K562 (cell line): ENCODE data around the gene MGAT4C.

ENCODE experiments used
- ETS2 ChIP-seq: IDR thresholded peaks from 2 replicates; pipeline ENCODE4 v1.6.1; 2016; ENCODE audit warnings: borderline replicate concordance, missing genetic modification characterization, mild to moderate bottlenecking, moderate library complexity, missing compliant biosample characterization; ENCODE audit not compliant: poor library complexity, severe bottlenecking
- MIER1 ChIP-seq: fragments of 450-650 bp; IDR thresholded peaks from 2 replicates; pipeline ENCODE4 v1.6.1; 2016; ENCODE audit warnings: antibody characterized with exemption, mild to moderate bottlenecking, low read depth
- NRF1 ChIP-seq, 2 experiments: fragments of 450-650 bp; IDR thresholded peaks in 1 of 2; conservative IDR thresholded peaks in 1 of 2; 2 replicates each; pipeline ENCODE4 v1.6.1; 2014; ENCODE audit warnings: mild to moderate bottlenecking in 2 of 2
- RBBP5 ChIP-seq: fragments of 200-600 bp; sonication (generic); IDR thresholded peaks from 2 replicates; pipeline ENCODE4 v1.6.1; 2012; ENCODE audit warnings: borderline replicate concordance, mild to moderate bottlenecking, low read length, control low read depth, inconsistent platforms; ENCODE audit not compliant: insufficient read depth, poor library complexity, severe bottlenecking

DNA sequence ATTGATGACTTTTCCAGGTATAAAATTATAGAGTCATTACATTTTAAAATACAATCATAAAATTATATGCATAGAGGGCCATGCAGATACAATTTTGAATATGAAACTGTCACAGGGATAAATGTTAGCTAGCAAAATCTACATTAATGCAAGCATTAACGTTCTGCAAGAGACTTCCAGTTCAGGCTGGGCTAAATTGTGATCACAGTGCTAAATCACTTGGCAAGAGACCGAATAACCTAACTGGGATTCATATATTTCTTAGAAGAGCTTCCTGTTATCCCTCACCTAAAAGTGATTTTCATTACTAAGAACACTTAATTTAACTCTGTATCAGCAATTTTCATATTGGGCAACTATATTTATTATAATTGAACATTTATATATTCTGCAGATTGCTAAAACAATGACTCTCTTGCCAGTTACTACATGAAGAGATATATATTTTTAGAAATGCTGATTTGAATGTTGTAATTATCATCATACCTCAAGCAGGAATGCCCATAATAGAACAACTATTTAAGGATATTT lies 83.2 kb downstream of the MGAT4C start:
- no peak for TF ChIP-seq RBBP5
- TF ChIP-seq NRF1 (conservative IDR thresholded peaks at IDR 0.05 in 1 of 2, IDR thresholded peaks at IDR 0.05 in 1 of 2), result no peak
- no peak for TF ChIP-seq ETS2 (tag)
- TF ChIP-seq MIER1, result no peak
